Measurements from ENCODE around the gene CPED1. TPM values are rescaled to one million over a fixed set of nuclear protein-coding genes. Genes with fewer than 3 reads are reported as not detected.

The CPED1 gene
- total and polyA plus RNA-seq, 2 experiments from 2014 or later: 0.17 to 0.47 TPM

DNA sequence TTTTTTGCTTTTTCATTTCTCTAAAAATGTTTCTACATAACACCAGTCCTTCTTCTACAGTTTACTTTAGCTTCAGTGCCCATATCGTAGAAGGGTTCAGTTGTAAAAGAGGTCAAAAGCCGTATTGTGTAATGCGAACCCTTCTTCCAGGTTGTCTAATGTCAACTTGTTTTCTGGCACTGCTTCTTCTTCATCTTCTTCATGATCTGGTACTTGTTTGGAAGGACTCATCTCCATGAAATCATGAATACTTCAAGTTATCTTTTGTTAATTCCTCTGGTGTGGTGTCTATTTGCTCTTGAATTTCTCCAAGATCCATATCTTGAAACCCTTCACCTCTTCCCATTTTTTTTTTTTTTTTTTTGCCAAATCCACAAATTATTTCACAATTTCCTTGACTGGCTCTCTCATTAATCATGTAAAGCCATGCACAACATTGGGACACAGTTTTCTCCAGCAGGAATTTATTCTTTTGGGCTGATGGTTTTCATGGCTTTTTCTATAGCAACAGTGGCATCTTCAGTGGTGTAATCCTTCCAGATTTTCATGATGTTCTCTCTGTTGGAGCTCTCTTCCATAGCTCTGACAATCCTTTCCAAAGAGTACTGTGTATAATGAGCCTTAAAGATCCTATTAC, 85.1 kb downstream of the CPED1 start:
- H3K27me3 Mint-ChIP-seq (ENCODE audit: insufficient read depth, low read depth, poor library complexity): no peaks in the 10 kb centered on the region
- no peaks in the 10 kb centered on the region for H4K20me1 ChIP-seq (replicated peaks; ENCODE audit: insufficient read depth)
- no peaks in the 10 kb centered on the region for H3K27me3 ChIP-seq (ENCODE audit: insufficient read depth)
- ATAC-seq (no peak), DNase-seq (ENCODE audit: low spot score) (no peak)
- H3K27ac ChIP-seq (ENCODE audit: low read depth): no peak overlapping the region
- H3K9me3 Mint-ChIP-seq: no peaks in the 10 kb centered on the region
- H3K4me3 Mint-ChIP-seq: no peak overlapping the region
- no peaks in the 10 kb centered on the region for H3F3A ChIP-seq (replicated peaks; ENCODE audit: low read depth)
- no peaks in the 10 kb centered on the region for H3K36me3 Mint-ChIP-seq (ENCODE audit: low read depth)
- H2AFZ ChIP-seq: no peak overlapping the region
- peaks cover 7% of the 10 kb centered on the region; the same call in 2 of the 3 replicates for H3K4me1 Mint-ChIP-seq
- no peak overlapping the region for H3K27ac Mint-ChIP-seq
- H3K4me2 ChIP-seq: no peak overlapping the region
- peaks cover 9% of the 10 kb centered on the region for H3K9me2 ChIP-seq (ENCODE audit: insufficient read depth)
- H3K36me3 ChIP-seq (ENCODE audit: insufficient read depth): no peaks in the 10 kb centered on the region
- H3K79me2 ChIP-seq (replicated peaks; ENCODE audit: insufficient read depth): no peaks in the 10 kb centered on the region
- H3K4me1 ChIP-seq (ENCODE audit: insufficient read depth): peaks cover 6% of the 10 kb centered on the region; the same call in 1 of the 2 replicates
- no peak overlapping the region for H3K4me3 ChIP-seq
- TF ChIP-seq EZH2phosphoT487 (IDR thresholded peaks at IDR 0.05; ENCODE audit: unreplicated experiment) (no peak), ZNF331 (CRISPR knock-in tag; IDR thresholded peaks at IDR 0.05; ENCODE audit: low read depth) (no peak), NANOG (IDR thresholded peaks at IDR 0.05; ENCODE audit: borderline replicate concordance) (no peak), EZH2 (IDR thresholded peaks at IDR 0.05; ENCODE audit: low read depth, unreplicated experiment) (no peak), REST (IDR thresholded peaks at IDR 0.05; ENCODE audit: unreplicated experiment) (no peak), STAT1 (IDR thresholded peaks at IDR 0.05; ENCODE audit: unreplicated experiment) (no peak), ETS1 (IDR thresholded peaks at IDR 0.05) (no peak), POLR2AphosphoS5 (IDR thresholded peaks at IDR 0.05; ENCODE audit: low read depth) (no peak), CREB1 (CRISPR knock-in tag; IDR thresholded peaks at IDR 0.05; ENCODE audit: low read depth) (no peak), ZNF114 (CRISPR knock-in tag; IDR thresholded peaks at IDR 0.05) (no peak), CTCF (conservative IDR thresholded peaks at IDR 0.05; ENCODE audit: low read depth in 2 of 2) (no peak)
- TF ChIP-seq, protein P1, sequence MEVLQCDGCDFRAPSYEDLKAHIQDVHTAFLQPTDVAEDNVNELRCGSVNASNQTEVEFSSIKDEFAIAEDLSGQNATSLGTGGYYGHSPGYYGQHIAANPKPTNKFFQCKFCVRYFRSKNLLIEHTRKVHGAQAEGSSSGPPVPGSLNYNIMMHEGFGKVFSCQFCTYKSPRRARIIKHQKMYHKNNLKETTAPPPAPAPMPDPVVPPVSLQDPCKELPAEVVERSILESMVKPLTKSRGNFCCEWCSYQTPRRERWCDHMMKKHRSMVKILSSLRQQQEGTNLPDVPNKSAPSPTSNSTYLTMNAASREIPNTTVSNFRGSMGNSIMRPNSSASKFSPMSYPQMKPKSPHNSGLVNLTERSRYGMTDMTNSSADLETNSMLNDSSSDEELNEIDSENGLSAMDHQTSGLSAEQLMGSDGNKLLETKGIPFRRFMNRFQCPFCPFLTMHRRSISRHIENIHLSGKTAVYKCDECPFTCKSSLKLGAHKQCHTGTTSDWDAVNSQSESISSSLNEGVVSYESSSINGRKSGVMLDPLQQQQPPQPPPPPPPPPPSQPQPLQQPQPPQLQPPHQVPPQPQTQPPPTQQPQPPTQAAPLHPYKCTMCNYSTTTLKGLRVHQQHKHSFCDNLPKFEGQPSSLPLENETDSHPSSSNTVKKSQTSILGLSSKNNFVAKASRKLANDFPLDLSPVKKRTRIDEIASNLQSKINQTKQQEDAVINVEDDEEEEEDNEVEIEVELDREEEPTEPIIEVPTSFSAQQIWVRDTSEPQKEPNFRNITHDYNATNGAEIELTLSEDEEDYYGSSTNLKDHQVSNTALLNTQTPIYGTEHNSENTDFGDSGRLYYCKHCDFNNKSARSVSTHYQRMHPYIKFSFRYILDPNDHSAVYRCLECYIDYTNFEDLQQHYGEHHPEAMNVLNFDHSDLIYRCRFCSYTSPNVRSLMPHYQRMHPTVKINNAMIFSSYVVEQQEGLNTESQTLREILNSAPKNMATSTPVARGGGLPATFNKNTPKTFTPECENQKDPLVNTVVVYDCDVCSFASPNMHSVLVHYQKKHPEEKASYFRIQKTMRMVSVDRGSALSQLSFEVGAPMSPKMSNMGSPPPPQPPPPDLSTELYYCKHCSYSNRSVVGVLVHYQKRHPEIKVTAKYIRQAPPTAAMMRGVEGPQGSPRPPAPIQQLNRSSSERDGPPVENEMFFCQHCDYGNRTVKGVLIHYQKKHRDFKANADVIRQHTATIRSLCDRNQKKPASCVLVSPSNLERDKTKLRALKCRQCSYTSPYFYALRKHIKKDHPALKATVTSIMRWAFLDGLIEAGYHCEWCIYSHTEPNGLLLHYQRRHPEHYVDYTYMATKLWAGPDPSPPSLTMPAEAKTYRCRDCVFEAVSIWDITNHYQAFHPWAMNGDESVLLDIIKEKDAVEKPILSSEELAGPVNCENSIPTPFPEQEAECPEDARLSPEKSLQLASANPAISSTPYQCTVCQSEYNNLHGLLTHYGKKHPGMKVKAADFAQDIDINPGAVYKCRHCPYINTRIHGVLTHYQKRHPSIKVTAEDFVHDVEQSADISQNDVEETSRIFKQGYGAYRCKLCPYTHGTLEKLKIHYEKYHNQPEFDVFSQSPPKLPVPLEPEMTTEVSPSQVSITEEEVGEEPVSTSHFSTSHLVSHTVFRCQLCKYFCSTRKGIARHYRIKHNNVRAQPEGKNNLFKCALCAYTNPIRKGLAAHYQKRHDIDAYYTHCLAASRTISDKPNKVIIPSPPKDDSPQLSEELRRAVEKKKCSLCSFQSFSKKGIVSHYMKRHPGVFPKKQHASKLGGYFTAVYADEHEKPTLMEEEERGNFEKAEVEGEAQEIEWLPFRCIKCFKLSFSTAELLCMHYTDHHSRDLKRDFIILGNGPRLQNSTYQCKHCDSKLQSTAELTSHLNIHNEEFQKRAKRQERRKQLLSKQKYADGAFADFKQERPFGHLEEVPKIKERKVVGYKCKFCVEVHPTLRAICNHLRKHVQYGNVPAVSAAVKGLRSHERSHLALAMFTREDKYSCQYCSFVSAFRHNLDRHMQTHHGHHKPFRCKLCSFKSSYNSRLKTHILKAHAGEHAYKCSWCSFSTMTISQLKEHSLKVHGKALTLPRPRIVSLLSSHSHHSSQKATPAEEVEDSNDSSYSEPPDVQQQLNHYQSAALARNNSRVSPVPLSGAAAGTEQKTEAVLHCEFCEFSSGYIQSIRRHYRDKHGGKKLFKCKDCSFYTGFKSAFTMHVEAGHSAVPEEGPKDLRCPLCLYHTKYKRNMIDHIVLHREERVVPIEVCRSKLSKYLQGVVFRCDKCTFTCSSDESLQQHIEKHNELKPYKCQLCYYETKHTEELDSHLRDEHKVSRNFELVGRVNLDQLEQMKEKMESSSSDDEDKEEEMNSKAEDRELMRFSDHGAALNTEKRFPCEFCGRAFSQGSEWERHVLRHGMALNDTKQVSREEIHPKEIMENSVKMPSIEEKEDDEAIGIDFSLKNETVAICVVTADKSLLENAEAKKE (CRISPR knock-in tag; IDR thresholded peaks at IDR 0.05): no peak

All from GM23338 (cell line).